Measurements from ENCODE around the gene MAD1L1. TPM values are rescaled to one million over a fixed set of nuclear protein-coding genes. Genes with fewer than 3 reads are reported as not detected.

MAD1L1 gene
- total and polyA plus RNA-seq, 8 donors: 12.8 to 469 (median 27.3) TPM

- DNase-seq: no peak
- no peak overlapping the region for H3K4me3 ChIP-seq
- H3K4me1 ChIP-seq: no peaks in the 10 kb centered on the region
- intact Hi-C loops (cut with DNase I; ENCODE audit: low total_unique reads): no loop called here
- WGBS, 5 donors: 79 to 90% (median 86%) methylated on average over 11 of the region's 11 CpGs
- peaks cover 0 to 20% (median 14%) of the 10 kb centered on the region in 4 donors for H3K36me3 ChIP-seq
- no peaks in the 10 kb centered on the region for H3K9me3 ChIP-seq
- TF ChIP-seq POLR2AphosphoS5 (IDR thresholded peaks at IDR 0.05): no peak
- TF ChIP-seq EP300 (IDR thresholded peaks at IDR 0.05): no peak
- TF ChIP-seq CTCF (IDR thresholded peaks at IDR 0.05): no peak
- no peak for TF ChIP-seq POLR2A (IDR thresholded peaks at IDR 0.05)
- H3K27me3 ChIP-seq: no peaks in the 10 kb centered on the region
- no peak overlapping the region for H3K27ac ChIP-seq
Observed at GRCh38 chr7:2087744-2088143, 145.0 kb downstream of the MAD1L1 start.

- H3K9me3 ChIP-seq: no peaks in the 10 kb centered on the region
- no peak overlapping the region for H3K4me3 ChIP-seq
- H3K27ac ChIP-seq: no peak overlapping the region
- DNase-seq: no peak
- H3K36me3 ChIP-seq: peaks cover 0 to 20% (median 14%) of the 10 kb centered on the region in 4 donors
- 78 to 93% (median 88%) methylated on average over 13 of the region's 13 CpGs for WGBS, 5 donors
- H3K27me3 ChIP-seq: no peaks in the 10 kb centered on the region
- H3K4me1 ChIP-seq: no peaks in the 10 kb centered on the region
- intact Hi-C loops (cut with DNase I; ENCODE audit: low total_unique reads): no loop called here
- no peak for TF ChIP-seq POLR2A (IDR thresholded peaks at IDR 0.05)
- no peak for TF ChIP-seq CTCF (IDR thresholded peaks at IDR 0.05)
- no peak for TF ChIP-seq EP300 (IDR thresholded peaks at IDR 0.05)
- TF ChIP-seq POLR2AphosphoS5 (IDR thresholded peaks at IDR 0.05): no peak
Observed at GRCh38 chr7:2086229-2086628, 146.5 kb downstream of the MAD1L1 start.

- TF ChIP-seq CTCF (IDR thresholded peaks at IDR 0.05): no peak
- no peak for TF ChIP-seq POLR2AphosphoS5 (IDR thresholded peaks at IDR 0.05)
- TF ChIP-seq EP300 (IDR thresholded peaks at IDR 0.05): no peak
- no peak for TF ChIP-seq POLR2A (IDR thresholded peaks at IDR 0.05)
- intact Hi-C loops (cut with DNase I; ENCODE audit: low total_unique reads): no loop called here
Observed at GRCh38 chr7:2085804-2086203, 146.9 kb downstream of the MAD1L1 start.

GRCh38 chr7:2084781-2085505 is 147.8 kb downstream of the MAD1L1 start:
- intact Hi-C loops (cut with DNase I; ENCODE audit: low total_unique reads): no loop called here
- no peak overlapping the region for H3K4me3 ChIP-seq
- H3K36me3 ChIP-seq: peaks cover 0 to 15% (median 11%) of the 10 kb centered on the region in 4 donors
- no peaks in the 10 kb centered on the region for H3K4me1 ChIP-seq
- TF ChIP-seq POLR2A (IDR thresholded peaks at IDR 0.05): no peak
- TF ChIP-seq CTCF (IDR thresholded peaks at IDR 0.05): no peak
- no peak for TF ChIP-seq POLR2AphosphoS5 (IDR thresholded peaks at IDR 0.05)
- no peak for TF ChIP-seq EP300 (IDR thresholded peaks at IDR 0.05)
- no peak overlapping the region for H3K27ac ChIP-seq
- H3K27me3 ChIP-seq: no peaks in the 10 kb centered on the region
- no peaks in the 10 kb centered on the region for H3K9me3 ChIP-seq
- 90 to 97% (median 94%) methylated on average over 25 of the region's 25 CpGs for WGBS, 5 donors
- DNase-seq: no peak

More at GRCh38 chr7:2085804-2086203, 146.9 kb downstream of the MAD1L1 start:
- Histone ChIP-seq H3K4me1 (no peaks in the 10 kb centered on the region), H3K27me3 (no peaks in the 10 kb centered on the region), H3K4me3 (no peak overlapping the region), H3K36me3 (peaks cover 0 to 20% (median 13%) of the 10 kb centered on the region in 4 donors), H3K27ac (no peak overlapping the region), H3K9me3 (no peaks in the 10 kb centered on the region)
- WGBS, 5 donors: 92 to 98% (median 97%) methylated on average over 4 to 16 of the region's 16 CpGs
- no peak for DNase-seq
